HG03575 (cell line): ENCODE measurements around the gene DOCK1.

Source experiments
- ATAC-seq: cut with Tn5 transposase; IDR thresholded peaks from one replicate; pipeline ENCODE4 v1.9.1; 2021; ENCODE audit not compliant: unreplicated experiment, insufficient number of reproducible peaks, low FRiP score; ENCODE audit errors: extremely low read depth

Gene DOCK1

GRCh38 chr10:126944191-126944590 is 39.0 kb downstream of the DOCK1 start:
- no peak for ATAC-seq

- no peak for ATAC-seq
Measured at GRCh38 chr10:126945351-126946030, 40.3 kb downstream of the DOCK1 start.

GRCh38 chr10:126946746-126947145 is 41.5 kb downstream of the DOCK1 start:
- no peak for ATAC-seq

GRCh38 chr10:126948355-126949160 is 43.3 kb downstream of the DOCK1 start:
- no peak for ATAC-seq

- ATAC-seq = no peak
Measured at GRCh38 chr10:126949161-126949503, 43.9 kb downstream of the DOCK1 start.

- no peak for ATAC-seq
Measured at GRCh38 chr10:126950401-126951105, 45.3 kb downstream of the DOCK1 start.

- no peak for ATAC-seq
Measured at GRCh38 chr10:126953886-126954285, 48.7 kb downstream of the DOCK1 start.

DNA sequence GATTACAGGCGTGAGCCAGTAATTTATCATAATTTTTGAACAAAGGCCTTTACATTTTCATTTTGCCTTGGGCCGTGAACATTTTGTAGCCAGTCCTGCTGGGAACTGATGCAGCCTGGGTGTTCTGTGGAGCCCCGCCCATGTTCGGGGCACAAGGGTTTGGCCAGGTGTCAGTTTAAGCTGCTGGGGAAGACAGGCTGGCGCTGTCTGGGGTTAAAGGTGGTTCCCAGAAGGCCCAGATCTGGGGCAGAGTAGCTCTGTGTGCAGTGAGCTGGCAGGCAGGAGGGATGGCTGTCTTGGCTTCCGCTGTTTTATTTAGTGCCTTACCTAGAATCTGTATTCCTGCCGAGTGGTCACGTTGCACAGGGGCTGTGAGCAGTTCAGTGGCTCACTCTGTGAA is 50.2 kb downstream of the DOCK1 start:
- ATAC-seq = no peak

GRCh38 chr10:126955934-126956711 is 50.9 kb downstream of the DOCK1 start:
- no peak for ATAC-seq

- no peak for ATAC-seq
Measured at GRCh38 chr10:126956712-126957108, 51.5 kb downstream of the DOCK1 start.

DNA sequence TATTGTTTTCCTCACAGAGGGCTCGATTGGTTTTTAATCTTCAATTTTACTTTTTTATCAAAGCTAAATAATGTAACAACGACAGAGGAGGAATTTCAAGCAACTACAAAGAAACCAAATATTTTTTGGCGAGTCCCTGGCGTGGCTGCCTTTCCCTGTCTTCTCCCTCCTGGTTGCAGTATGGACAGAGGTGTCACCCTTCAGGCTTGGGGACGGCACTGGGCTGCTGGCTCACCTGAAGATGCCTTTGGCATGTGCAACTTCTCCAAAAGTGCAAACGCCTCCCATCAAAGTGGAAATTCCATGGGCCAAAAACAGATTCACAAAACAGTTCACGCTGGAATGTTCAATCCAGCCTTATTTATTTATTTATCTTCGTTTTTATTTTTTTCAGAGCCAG is 51.9 kb downstream of the DOCK1 start:
- no peak for ATAC-seq

DNA sequence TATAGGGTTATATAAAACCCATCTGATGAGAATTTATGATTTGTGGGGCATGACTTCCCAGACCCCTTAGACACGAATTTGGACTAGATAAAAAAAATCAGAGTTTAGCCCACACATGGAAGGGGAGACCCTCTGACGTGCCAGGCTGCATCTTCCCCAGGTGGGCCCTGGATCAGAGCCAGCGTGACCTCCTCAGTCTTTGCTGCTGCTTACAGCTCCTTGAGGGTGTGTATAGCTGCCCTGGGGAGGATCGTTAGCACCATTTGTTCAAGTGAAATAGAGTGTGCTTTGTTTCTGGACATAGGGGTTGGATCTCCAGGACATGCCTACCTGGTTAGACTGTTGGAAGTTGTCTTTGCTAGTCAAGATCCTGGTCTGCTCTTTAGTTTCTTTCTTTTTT is 54.2 kb downstream of the DOCK1 start:
- ATAC-seq = no peak

- no peak for ATAC-seq
Measured at GRCh38 chr10:126959906-126960685, 54.9 kb downstream of the DOCK1 start.

- no peak for ATAC-seq
Measured at GRCh38 chr10:126963354-126963753, 58.1 kb downstream of the DOCK1 start.

DNA sequence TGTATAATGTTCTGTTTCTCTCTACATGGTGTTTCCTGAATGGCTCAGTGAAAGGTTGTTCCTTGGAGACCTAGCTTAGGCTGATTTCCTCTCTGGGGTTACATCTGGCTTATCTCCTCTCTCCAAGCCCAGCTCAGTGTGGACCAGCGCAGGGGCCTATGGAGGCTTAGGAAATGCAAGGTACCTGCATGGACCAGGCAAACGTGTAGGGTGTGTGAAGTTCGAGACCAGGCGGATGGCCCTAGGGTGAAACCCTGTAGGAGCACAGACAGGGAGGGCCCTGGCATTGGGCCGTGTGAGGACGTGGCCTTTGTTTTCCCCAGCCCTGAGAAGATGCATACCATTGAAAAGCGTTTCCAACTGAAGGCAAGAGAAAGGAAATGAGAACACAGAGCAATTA is 59.0 kb downstream of the DOCK1 start:
- ATAC-seq = no peak

- no peak for ATAC-seq
Measured at GRCh38 chr10:126966938-126967337, 61.7 kb downstream of the DOCK1 start.

DNA sequence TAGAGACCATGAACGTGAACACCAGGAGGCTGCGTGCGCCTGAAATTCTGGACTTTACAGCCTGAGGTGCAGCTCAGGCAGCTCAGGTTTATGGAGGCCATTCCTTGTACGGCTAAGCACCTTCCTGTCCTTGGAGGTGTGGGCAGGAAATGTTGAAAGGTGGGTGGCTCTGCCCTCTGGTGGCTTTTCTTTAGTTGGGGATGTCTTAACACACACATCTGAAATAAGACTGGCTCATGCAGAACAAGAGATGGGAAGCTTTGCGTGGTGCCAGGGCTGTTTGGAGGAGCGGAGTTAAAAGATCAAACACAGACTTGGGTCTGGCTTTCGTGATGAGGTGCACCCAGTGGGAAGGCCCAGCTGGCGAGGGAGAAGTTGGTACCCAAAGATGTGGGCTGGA is 64.1 kb downstream of the DOCK1 start:
- ATAC-seq = no peak

DNA sequence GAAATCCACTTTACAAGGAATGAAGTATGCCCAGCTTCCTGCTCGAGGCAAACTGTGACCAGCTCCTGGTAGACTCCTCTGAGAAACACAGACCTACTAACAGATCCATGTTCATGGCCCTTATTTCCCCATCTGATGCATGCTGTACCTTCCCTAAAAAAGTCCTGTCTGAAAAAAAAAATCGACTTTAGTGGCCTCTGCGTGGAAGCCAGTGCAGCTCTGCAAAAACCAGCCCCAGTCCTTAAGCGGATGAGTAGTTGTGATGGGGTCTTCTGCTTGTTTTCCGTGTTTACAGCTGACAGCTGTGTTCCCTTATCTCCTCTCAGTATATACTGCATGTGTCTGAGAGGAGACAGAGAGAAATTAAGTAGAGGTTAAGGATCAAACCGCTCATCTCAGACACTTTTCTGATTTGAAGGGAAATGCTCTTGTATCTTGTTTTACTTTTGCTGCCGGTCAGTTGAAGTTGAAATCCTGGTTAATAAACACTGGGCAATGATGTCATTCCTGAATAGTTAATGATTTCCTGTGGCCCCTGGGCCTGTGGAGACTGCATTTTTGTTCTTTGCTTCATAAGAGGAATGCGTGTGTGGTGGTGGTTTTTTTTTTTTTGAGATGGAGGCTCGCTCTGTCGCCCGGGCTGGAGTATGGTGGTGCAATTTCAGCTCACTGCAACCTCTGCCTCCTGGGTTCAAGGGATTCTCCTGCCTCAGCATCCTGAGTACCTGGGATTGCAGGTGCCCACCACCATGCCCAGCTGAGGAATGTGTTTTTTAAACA is 67.6 kb downstream of the DOCK1 start:
- no peak for ATAC-seq
